GM18502 (cell line): ENCODE measurements around the gene GRIP2.

Experiments
- ATAC-seq: cut with Tn5 transposase; IDR thresholded peaks from one replicate; pipeline ENCODE4 v1.9.1; 2021; ENCODE audit warnings: mild to moderate bottlenecking; ENCODE audit not compliant: unreplicated experiment, poor library complexity

Gene GRIP2

GRCh38 chr3:14473411-14473891 is 66.7 kb downstream of the GRIP2 start:
- no peak for ATAC-seq

GRCh38 chr3:14472471-14473351 is 67.4 kb downstream of the GRIP2 start:
- no peak for ATAC-seq

- no peak for ATAC-seq
Observed at GRCh38 chr3:14471690-14472089, 68.5 kb downstream of the GRIP2 start.

- no peak for ATAC-seq
Observed at GRCh38 chr3:14471016-14471415, 69.1 kb downstream of the GRIP2 start.

GRCh38 chr3:14470461-14470860 is 69.7 kb downstream of the GRIP2 start:
- ATAC-seq, result no peak

- no peak for ATAC-seq
Observed at GRCh38 chr3:14468621-14468981, 71.5 kb downstream of the GRIP2 start.

- no peak for ATAC-seq
Observed at GRCh38 chr3:14467814-14468620, 72.1 kb downstream of the GRIP2 start.

- ATAC-seq, result no peak
Observed at GRCh38 chr3:14466179-14466903, 73.8 kb downstream of the GRIP2 start.

GRCh38 chr3:14465425-14465824 is 74.7 kb downstream of the GRIP2 start:
- ATAC-seq, result no peak

- ATAC-seq, result no peak
Observed at GRCh38 chr3:14464521-14464920, 75.6 kb downstream of the GRIP2 start.

GRCh38 chr3:14464141-14464465 is 76.0 kb downstream of the GRIP2 start:
- ATAC-seq, result no peak

GRCh38 chr3:14463330-14464140 is 76.6 kb downstream of the GRIP2 start:
- no peak for ATAC-seq

GRCh38 chr3:14462738-14463137 is 77.4 kb downstream of the GRIP2 start:
- no peak for ATAC-seq

GRCh38 chr3:14461748-14462324 is 78.3 kb downstream of the GRIP2 start:
- ATAC-seq, result peak; percentile 53

- no peak for ATAC-seq
Observed at GRCh38 chr3:14461006-14461747, 79.0 kb downstream of the GRIP2 start.

GRCh38 chr3:14460342-14461005 is 79.7 kb downstream of the GRIP2 start:
- ATAC-seq, result no peak

GRCh38 chr3:14459787-14460186 is 80.4 kb downstream of the GRIP2 start:
- no peak for ATAC-seq

- no peak for ATAC-seq
Observed at GRCh38 chr3:14459384-14459783, 80.8 kb downstream of the GRIP2 start.
